GM18520 (cell line): Measurements from ENCODE around the gene DBX2.
"Not testable (repeated sequence)": the region's sequence is repeated elsewhere in the genome, so short reads cannot be mapped to it uniquely, and the experiment has no call there.

Experiments
- ATAC-seq: cut with Tn5 transposase; IDR thresholded peaks from one replicate; pipeline ENCODE4 v1.9.1; 2021; ENCODE audit not compliant: unreplicated experiment

DBX2 gene

GRCh38 chr12:45012749-45013148 lies 38.1 kb downstream of the DBX2 start:
- no peak for ATAC-seq

GRCh38 chr12:45010059-45010458 lies 40.8 kb downstream of the DBX2 start:
- ATAC-seq: no peak

- ATAC-seq: no peak
Measured at GRCh38 chr12:45008211-45008610, 42.7 kb downstream of the DBX2 start.

GRCh38 chr12:44999355-44999754 lies 51.5 kb downstream of the DBX2 start:
- no peak for ATAC-seq

- no peak for ATAC-seq
Measured at GRCh38 chr12:44993161-44993560, 57.7 kb downstream of the DBX2 start.

GRCh38 chr12:44984863-44985262 lies 66.0 kb downstream of the DBX2 start:
- not testable (repeated sequence) for ATAC-seq

- no peak for ATAC-seq
Measured at GRCh38 chr12:44979918-44980317, 71.0 kb downstream of the DBX2 start.

- no peak for ATAC-seq
Measured at GRCh38 chr12:44976246-44976645, 74.7 kb downstream of the DBX2 start.

- no peak for ATAC-seq
Measured at GRCh38 chr12:44972746-44973421, 78.0 kb downstream of the DBX2 start.

- no peak for ATAC-seq
Measured at GRCh38 chr12:44968965-44969364, 81.9 kb downstream of the DBX2 start.
